ENCODE measurements around the gene UBAC2.

DNA sequence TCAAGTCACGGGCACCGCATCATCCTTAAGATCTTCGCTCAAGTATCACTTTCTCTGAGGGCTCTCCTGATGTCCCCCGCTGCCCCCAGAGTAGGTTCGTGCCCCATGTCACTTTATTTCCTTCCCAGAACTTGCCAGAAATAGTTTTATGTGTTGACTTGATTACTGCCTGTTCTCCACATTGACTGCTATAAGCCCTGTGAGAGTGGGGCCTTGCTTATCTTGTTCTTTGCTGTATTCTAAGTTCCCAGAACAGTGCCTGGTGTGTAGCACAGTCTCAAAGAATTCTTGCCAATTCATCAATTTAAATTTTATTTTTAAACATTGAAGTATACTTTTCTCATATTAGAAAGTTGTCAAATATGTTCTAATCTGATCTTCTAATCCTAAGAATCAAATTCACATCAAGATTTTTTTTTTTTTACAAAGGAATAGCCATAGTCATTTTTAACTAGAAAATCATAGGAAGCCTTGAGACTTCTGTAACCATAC is 138.6 kb downstream of the UBAC2 start:
- no peak for TF ChIP-seq POLR2A (IDR thresholded peaks at IDR 0.05)
- TF ChIP-seq, protein P1, sequence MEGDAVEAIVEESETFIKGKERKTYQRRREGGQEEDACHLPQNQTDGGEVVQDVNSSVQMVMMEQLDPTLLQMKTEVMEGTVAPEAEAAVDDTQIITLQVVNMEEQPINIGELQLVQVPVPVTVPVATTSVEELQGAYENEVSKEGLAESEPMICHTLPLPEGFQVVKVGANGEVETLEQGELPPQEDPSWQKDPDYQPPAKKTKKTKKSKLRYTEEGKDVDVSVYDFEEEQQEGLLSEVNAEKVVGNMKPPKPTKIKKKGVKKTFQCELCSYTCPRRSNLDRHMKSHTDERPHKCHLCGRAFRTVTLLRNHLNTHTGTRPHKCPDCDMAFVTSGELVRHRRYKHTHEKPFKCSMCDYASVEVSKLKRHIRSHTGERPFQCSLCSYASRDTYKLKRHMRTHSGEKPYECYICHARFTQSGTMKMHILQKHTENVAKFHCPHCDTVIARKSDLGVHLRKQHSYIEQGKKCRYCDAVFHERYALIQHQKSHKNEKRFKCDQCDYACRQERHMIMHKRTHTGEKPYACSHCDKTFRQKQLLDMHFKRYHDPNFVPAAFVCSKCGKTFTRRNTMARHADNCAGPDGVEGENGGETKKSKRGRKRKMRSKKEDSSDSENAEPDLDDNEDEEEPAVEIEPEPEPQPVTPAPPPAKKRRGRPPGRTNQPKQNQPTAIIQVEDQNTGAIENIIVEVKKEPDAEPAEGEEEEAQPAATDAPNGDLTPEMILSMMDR (IDR thresholded peaks at IDR 0.05) = no peak
